Stomach (tissue), 9 donors: ENCODE measurements around the gene EHD2. TPM values are rescaled to one million over a fixed set of nuclear protein-coding genes. Genes with fewer than 3 reads are reported as not detected.
A peak's percentile ranks its signal among the peaks of the same experiment; 100 is the strongest.

Experiments used
- DNase-seq, 2 donors: peaks; one replicate each; pipeline versions ENCODE4 v3.0.0 to v3.0.0-alpha.2; 2013 to 2019
- H3K27ac ChIP-seq, 5 donors: fragments of 200-600 bp in 4 of 5; sonication (generic) in 4 of 5; one replicate each; pipeline ENCODE4 v1.5.1; 2013 to 2019; ENCODE audit warnings: mild to moderate bottlenecking in 1 of 5, moderate library complexity in 1 of 5
- H3K27me3 ChIP-seq, 3 donors: fragments of 200-600 bp; sonication (generic); one replicate each; pipeline ENCODE4 v1.5.1; 2017 to 2019; ENCODE audit warnings: mixed run types in 1 of 3
- H3K36me3 ChIP-seq, 4 donors: fragments of 200-600 bp; sonication (generic); 1 replicate in 3 of 4; 2 replicates in 1 of 4; pipeline ENCODE4 v1.5.1; 2016 to 2019
- H3K4me1 ChIP-seq, 4 donors: fragments of 200-600 bp; sonication (generic); one replicate each; pipeline ENCODE4 v1.5.1; 2016 to 2019
- H3K4me3 ChIP-seq, 4 donors: fragments of 200-600 bp; sonication (generic) in 3 of 4; one replicate each; pipeline ENCODE4 v1.5.1; 2016 to 2019; ENCODE audit warnings: mild to moderate bottlenecking in 1 of 4
- H3K9me3 ChIP-seq, 4 donors: fragments of 200-600 bp; sonication (generic); one replicate each; pipeline ENCODE4 v1.5.1; 2016 to 2019
- CTCF ChIP-seq, 7 experiments: fragments of 450-650 bp in 4 of 7; fragments of 200-600 bp in 3 of 7; sonication (generic) in 3 of 7; IDR thresholded peaks; one replicate each; pipeline ENCODE4 v1.5.1; 2016 to 2019; ENCODE audit warnings: antibody characterized with exemption in 7 of 7, control low read depth in 2 of 7, mild to moderate bottlenecking in 1 of 7
- EP300 ChIP-seq: sonication (generic); formaldehyde crosslinking; IDR thresholded peaks from one replicate; pipeline ENCODE4 v1.6.1; 2017; ENCODE audit warnings: antibody characterized with exemption
- POLR2A ChIP-seq, 4 donors: fragments of 450-650 bp; IDR thresholded peaks; one replicate each; pipeline ENCODE4 v1.6.1; 2016; ENCODE audit warnings: antibody characterized with exemption in 4 of 4, control low read depth in 2 of 4, mild to moderate bottlenecking in 1 of 4, moderate library complexity in 1 of 4
- POLR2AphosphoS5 ChIP-seq, 3 donors: sonication (generic); formaldehyde crosslinking; IDR thresholded peaks; one replicate each; pipeline ENCODE4 v1.6.1; 2016; ENCODE audit warnings: antibody characterized with exemption in 3 of 3
- WGBS, 5 donors: extraction: QIAGEN DNeasy Blood & Tissue Kit in 3 of 5; methylation state at CpG; one replicate each; pipeline versions ENCODE4 v1.1.5 to v1.1.7; 2013 to 2018; 5-methylcytosine and 5-hydroxymethylcytosine counted together
- intact Hi-C: fragments of 100-400 bp; cut with DNase I; formaldehyde crosslinking; loops from one replicate; pipeline ENCODE4 v1.15.1; 2023; ENCODE audit warnings: low total_unique reads
- polyA plus RNA-seq, 3 donors: library from polyadenylated mRNA; stranded (reverse); fragments of 200-250 nt; gene quantifications; one replicate each; pipeline ENCODE4 v1.2.3, GENCODE V29; 2013
- total RNA-seq, 5 donors: library from RNA; depleted of rRNA; stranded (reverse); fragments of >200 nt; gene quantifications; one replicate each; pipeline versions ENCODE4 v1.1.0 to v1.2.3, GENCODE V29; 2014 to 2016
- donor health status: healthy with polysubstance abuse.
- donor health status: Bipolar disorder and iron deficiency.
- donor health status: healthy.

EHD2 gene
- total and polyA plus RNA-seq, 8 donors = 24.5 to 334 (median 38.5) TPM

DNA sequence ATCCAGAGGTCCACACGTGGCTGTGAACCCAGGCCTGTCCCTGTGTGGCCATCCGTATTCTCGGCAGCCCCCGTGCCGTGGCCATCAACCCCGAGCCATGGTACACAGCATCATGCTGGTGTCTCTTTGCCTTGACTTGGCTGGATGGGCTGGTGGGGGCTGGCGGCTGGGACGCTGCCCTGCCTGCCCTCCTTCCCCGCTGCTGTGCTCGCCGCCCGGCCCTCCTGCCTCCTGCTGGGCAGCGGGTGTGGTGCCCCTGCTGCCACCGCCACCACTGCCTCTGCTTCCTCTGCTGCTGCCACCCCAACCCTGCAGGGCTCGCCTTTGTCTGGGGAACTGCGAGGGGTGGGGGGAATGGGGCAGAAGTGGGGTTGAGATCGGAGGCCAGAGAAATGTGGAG is 19.7 kb upstream of the EHD2 start:
- no peak for TF ChIP-seq POLR2AphosphoS5 (IDR thresholded peaks at IDR 0.05)
- TF ChIP-seq CTCF (IDR thresholded peaks at IDR 0.05) = no peak
- TF ChIP-seq POLR2A (IDR thresholded peaks at IDR 0.05) = no peak
- TF ChIP-seq EP300 = no peak
- H3K36me3 ChIP-seq = peaks cover under 1 to 72% (median 60%) of the 10 kb centered on the region in 4 donors
- 88 to 91% (median 89%) methylated on average over 16 to 17 of the region's 17 CpGs for WGBS, 5 donors
- intact Hi-C loops = no loop called here
- H3K9me3 ChIP-seq = no peaks in the 10 kb centered on the region
- peaks cover 0 to 11% (median 4%) of the 10 kb centered on the region in 4 donors for H3K4me1 ChIP-seq
- no peaks in the 10 kb centered on the region for H3K27me3 ChIP-seq
- H3K4me3 ChIP-seq = no peak overlapping the region
- no peak overlapping the region for H3K27ac ChIP-seq
- DNase-seq = no peak

- Histone ChIP-seq H3K36me3 (peaks cover 5 to 76% (median 64%) of the 10 kb centered on the region in 4 donors), H3K27me3 (no peaks in the 10 kb centered on the region), H3K4me3 (no peak overlapping the region), H3K4me1 (peaks cover 0 to 12% (median 4%) of the 10 kb centered on the region in 4 donors), H3K9me3 (no peaks in the 10 kb centered on the region), H3K27ac (no peak overlapping the region)
- 87 to 96% (median 92%) methylated on average over 4 to 14 of the region's 14 CpGs for WGBS, 5 donors
- intact Hi-C loops = no loop called here
- DNase-seq = no peak
- TF ChIP-seq POLR2AphosphoS5 (IDR thresholded peaks at IDR 0.05) (no peak), CTCF (IDR thresholded peaks at IDR 0.05) (no peak), EP300 (no peak), POLR2A (IDR thresholded peaks at IDR 0.05) (no peak)
Measured at GRCh38 chr19:47693903-47694302, 19.3 kb upstream of the EHD2 start.

DNA sequence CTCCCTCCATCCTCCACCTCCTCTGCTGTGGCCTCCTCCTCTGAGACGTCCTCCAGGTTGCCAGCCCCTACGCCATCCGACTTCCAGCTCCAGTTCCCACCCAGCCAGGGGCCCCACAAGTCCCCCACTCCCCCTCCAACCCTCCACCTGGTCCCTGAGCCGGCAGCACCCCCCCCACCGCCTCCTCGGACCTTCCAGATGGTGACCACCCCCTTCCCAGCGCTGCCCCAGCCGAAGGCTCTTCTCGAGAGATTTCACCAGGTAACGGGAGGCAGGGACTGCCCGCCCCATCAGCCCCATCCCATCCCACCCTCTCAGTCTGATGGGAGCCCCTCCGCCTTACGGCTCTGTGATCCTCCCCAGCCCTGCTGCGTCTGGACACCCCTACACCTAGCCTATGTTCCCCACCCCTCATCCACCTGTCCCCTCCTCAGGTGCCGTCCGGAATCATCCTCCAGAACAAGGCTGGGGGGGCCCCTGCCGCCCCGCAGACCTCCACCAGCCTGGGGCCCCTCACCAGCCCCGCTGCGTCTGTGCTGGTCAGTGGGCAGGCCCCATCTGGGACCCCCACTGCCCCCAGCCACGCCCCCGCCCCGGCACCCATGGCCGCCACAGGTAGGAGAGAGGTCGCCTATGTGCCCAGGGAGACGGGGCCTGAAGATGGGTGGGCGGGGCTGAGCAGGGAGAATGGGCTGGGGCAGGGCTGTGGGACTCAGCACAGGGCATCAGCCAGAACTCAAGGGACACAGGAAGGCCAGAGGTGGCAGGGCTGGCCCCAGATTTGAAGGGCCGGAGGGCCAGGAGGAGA is 18.6 kb upstream of the EHD2 start:
- no peaks in the 10 kb centered on the region for H3K9me3 ChIP-seq
- peak overlapping the region in 1 of 5 donors; percentile 13 for H3K27ac ChIP-seq
- peaks cover 13 to 78% (median 72%) of the 10 kb centered on the region in 4 donors for H3K36me3 ChIP-seq
- H3K4me1 ChIP-seq = peaks cover 0 to 16% (median 4%) of the 10 kb centered on the region in 4 donors
- no peak for DNase-seq
- H3K27me3 ChIP-seq = no peaks in the 10 kb centered on the region
- no peak overlapping the region for H3K4me3 ChIP-seq
- intact Hi-C loops = no loop called here
- TF ChIP-seq POLR2A (IDR thresholded peaks at IDR 0.05) = no peak
- TF ChIP-seq EP300 = no peak
- TF ChIP-seq CTCF (IDR thresholded peaks at IDR 0.05) = no peak
- TF ChIP-seq POLR2AphosphoS5 (IDR thresholded peaks at IDR 0.05) = no peak
- 89 to 94% (median 90%) methylated on average over 21 to 28 of the region's 28 CpGs for WGBS, 5 donors

DNA sequence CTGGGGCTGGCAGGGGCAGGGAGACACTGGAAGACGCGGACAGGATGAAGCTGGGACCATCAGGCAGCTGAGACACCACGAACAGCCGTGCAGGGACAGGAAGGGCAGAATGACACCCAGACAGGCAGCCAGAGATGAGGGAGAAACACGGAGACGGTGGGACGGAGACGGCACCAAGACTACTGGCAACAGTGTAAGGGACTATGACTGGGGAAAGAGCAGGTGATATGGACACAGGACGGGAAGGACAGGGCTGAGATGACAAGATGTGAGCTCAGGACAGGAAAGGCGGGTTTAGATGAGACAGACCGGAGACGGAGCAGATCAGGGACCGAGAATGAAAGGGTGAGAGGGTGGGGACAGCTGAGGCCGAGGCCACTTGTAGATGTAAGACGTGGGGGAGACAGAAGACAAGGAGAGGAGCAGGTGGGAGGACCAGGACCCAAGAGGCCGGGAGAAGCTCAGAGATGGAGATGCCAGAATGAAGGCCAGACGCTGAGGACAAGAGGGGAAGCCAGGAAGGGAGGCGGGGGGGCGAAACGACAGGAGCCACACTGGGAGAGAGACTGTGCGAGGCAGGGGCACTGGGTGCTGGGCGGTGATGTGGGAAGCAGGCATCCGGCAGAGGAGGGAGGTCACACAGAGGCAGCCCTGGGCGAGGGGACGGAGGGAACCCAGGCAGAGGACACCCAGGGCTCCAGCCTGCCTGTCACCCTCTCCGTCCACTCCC is 17.5 kb upstream of the EHD2 start:
- DNase-seq = no peak
- intact Hi-C loops = no loop called here
- peaks cover 19 to 81% (median 78%) of the 10 kb centered on the region in 4 donors for H3K36me3 ChIP-seq
- H3K4me1 ChIP-seq = peaks cover 0 to 16% (median 4%) of the 10 kb centered on the region in 4 donors
- H3K27me3 ChIP-seq = no peaks in the 10 kb centered on the region
- TF ChIP-seq POLR2AphosphoS5 (IDR thresholded peaks at IDR 0.05) = no peak
- no peak for TF ChIP-seq POLR2A (IDR thresholded peaks at IDR 0.05)
- TF ChIP-seq CTCF (IDR thresholded peaks at IDR 0.05) = no peak
- no peak for TF ChIP-seq EP300
- no peaks in the 10 kb centered on the region for H3K9me3 ChIP-seq
- WGBS, 5 donors = 85 to 92% (median 90%) methylated on average over 26 of the region's 26 CpGs
- H3K27ac ChIP-seq = peak overlapping the region in 1 of 5 donors; percentile 78
- H3K4me3 ChIP-seq = no peak overlapping the region
